ENCODE measurements around the gene ATP11A.
"Not testable (repeated sequence)": the region's sequence is repeated elsewhere in the genome, so short reads cannot be mapped to it uniquely, and the experiment has no call there.

Gene ATP11A

GRCh38 chr13:112844411-112844810 lies 154.6 kb downstream of the ATP11A start:
- DNase-seq: no peak

DNA sequence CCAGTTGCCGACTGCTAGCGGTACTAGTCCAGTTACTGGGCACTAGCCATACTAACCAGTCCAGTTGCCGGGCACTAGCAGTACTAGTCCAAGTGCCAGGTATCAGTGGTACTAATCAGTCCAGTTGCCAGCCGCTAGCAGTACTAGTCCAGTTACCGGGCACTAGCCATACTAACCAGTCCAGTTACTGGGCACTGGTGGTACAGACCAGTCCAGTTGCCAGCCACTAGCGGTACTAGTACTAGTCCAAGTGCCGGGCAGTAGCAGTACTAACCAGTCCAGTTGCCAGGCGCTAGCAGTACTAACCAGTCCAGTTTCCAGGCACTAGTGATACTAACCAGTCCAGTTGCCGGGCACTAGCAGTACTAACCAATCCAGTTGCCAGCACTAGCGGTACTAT lies 155.0 kb downstream of the ATP11A start:
- no peak for DNase-seq

GRCh38 chr13:112845511-112846144 lies 155.8 kb downstream of the ATP11A start:
- no peak for DNase-seq

GRCh38 chr13:112846411-112847115 lies 156.7 kb downstream of the ATP11A start:
- no peak for DNase-seq

DNA sequence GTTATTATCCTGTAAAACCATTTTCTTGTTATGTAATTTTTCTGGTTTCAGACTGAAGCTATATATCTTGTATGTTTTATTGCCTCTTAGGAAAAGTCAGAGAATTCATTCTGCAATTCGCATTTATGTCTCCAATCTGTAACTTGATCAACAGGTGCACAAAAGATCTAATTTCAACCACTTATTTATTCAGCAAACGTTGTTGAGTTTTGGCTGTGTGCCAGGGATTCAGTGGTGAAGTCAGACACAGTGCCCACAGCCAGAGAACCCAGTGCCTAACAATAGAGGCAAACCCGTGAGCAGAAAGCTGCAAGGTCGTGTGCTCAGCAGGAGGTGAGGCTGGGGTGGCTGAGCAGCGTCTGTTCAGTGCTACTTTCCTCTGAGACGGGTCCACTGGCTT lies 159.7 kb downstream of the ATP11A start:
- no peak for DNase-seq

DNA sequence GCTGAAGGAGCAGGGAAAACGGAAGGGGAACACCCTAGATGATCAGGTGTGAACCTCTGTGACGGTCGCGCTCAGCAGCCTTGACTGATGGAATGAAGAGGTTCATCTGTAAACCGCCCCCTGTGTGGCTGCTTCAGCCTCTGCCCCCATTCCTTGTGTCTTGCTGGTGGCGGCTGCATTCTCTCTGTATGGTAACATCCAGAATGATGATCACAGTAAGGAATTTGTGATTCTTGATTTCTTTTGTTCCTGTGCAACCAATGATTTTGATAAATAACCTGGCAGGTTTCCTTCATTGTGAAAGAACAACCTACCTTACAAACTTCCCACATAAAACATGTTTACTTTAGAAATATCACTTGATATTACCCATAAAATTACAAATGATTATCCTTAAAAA lies 160.4 kb downstream of the ATP11A start:
- DNase-seq: no peak

DNA sequence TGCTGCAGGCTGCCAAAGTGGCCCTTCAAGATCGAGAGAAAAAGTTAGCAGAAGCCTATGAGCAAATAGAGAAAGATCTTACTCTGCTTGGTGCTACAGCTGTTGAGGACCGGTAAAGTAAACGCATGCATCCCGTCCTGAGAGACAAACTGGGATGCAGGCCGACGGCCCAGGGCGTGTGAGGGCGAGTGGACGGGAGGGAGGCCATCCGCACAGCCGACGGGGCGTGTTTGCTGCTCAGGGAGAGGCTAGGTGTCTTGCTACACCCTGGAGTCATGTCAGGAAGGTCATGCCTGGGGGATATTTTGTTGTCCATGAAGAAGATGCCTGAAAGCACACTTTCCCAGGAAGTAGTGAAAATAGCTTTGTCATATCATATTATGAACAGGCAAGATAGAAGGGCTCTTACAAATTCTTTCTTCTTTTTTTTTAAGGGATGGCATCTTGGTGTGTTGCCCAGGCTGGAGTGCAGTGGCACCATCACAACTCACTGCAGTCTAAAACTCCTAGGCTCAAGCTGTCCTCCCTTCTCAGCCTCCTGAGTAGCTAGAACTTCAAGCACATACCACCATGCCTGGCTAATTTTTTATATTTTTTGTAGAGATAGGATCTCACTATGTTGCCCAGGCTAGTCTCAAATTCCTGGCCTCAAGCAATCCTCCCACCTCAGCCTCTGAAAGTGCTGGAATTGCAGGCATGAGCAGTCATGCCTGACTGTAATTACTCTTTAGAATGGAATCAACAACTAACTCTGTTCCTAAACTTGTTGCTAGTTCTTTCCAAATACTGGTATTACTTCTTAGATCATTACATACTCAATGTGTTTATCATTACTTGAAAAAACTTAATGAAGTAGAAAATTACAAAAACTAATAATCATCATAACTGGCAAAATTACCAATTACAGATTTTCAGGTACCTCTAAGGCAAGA lies 161.5 kb downstream of the ATP11A start:
- no peak for DNase-seq

DNA sequence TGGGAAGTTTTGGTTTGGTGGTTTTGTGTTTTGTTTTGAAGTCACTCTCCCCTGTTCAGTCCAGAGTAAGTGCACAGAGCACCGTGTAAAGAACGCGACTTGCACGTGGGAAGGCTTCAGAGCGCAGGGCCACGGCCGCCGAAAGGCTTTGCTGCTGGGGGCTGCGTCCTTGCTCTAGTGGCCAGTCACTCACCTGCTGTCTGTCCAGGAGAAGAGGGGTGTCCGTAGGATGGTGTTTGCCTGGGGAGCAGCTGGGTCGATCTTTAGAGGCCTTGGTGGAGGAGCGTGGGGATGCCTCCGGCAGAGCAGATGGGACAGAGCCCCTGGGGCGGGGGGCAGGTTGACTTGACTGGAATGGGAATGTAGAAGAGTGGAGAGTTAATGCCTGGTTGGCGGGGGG lies 162.6 kb downstream of the ATP11A start:
- DNase-seq: no peak

DNA sequence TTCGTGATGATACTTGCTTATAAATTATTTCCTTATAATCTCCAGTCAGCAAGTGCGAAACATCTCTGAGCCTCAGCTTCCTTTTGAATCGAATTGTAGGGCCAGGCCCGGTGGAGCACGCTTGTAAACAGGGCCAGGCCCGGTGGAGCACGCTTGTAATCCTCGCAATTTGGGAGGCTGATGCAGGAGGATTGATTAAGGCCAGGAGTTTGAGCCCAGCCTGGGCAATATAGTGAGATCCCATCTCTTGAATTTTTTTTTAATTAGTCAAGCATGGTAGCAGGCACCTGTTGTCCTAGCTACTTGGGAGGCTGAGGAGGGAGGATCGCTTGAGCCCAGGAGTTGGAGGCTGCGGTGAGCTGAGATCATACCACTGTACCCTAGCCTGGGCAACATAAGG lies 163.0 kb downstream of the ATP11A start:
- no peak for DNase-seq

DNA sequence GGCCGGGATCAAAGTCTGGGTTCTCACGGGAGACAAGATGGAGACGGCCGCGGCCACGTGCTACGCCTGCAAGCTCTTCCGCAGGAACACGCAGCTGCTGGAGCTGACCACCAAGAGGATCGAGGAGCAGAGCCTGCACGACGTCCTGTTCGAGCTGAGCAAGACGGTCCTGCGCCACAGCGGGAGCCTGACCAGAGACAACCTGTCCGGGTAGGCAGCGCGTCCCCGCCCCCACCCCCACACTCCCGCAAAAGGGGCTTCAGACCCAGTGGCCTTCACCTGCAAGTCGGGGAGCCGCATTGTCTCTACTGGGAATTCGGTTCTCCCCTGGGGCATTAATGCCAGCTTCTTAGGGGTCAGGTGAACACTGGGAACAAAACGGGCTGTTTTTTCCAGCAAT lies 164.5 kb downstream of the ATP11A start:
- DNase-seq: no peak

DNA sequence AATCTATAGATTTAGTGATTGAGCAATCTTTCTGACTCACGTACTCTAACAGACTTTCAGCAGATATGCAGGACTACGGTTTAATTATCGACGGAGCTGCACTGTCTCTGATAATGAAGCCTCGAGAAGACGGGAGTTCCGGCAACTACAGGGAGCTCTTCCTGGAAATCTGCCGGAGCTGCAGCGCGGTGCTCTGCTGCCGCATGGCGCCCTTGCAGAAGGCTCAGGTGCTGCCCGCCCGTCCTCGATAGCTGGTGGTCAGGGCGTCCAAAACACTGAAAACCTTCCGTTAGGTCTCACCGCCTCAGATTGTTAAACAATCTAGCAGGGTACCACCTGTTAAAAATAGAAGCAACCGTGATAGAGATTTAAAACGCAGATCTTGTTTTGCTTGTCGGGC lies 166.0 kb downstream of the ATP11A start:
- DNase-seq: no peak

DNA sequence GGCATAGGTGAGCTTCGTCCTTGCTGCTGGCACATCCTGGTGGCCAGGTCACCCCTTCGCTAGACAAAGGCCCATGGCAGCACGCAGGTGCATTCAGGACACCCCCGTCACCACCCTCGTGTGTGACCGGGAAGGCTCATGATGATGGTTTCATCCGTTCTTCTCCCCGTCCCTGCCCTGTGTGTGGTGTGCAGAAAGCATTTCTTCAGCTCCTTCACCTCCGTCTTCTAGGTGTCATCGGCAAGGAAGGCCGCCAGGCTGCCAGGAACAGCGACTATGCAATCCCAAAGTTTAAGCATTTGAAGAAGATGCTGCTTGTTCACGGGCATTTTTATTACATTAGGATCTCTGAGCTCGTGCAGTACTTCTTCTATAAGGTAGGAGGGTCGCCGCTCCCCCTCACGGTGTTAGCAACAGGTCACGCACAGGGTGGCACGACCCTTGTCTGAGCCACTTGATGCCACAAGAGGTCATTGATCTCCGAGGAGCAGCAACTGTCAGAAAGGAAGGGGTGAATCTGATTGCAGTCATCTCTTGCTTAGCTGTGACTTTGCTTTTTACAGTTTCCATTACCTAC lies 168.2 kb downstream of the ATP11A start:
- no peak for DNase-seq

DNA sequence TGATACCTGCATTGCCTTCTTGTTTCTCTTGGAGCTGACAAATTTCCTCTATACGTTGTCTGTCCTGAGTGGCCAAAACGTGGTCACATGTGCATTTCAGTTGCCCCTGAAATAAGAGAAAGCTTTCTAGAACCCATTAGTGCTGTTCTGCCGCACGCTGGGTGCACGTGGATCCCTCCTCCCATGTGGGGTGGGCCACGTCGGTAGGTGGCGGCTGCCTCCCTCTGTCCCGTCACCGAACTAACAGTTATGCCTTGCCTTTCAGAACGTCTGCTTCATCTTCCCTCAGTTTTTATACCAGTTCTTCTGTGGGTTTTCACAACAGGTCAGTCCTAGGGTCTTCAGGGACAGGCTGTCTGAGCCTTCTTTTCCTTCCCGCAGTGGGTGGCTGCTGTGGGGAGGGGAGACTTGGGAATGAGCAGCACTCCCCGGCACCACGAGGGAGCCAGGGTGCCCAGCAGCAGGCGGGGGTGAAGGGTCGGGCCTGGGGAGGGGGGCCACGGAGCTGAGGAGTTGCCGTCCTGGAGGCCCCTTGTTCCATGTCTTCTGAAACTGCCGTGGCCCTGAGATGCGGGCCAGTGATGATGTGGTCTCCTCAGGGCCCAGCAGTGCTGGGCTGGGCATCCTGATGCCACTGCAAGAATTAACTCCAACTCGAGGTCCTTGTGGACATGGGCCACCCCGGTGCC lies 169.4 kb downstream of the ATP11A start:
- DNase-seq: no peak

DNA sequence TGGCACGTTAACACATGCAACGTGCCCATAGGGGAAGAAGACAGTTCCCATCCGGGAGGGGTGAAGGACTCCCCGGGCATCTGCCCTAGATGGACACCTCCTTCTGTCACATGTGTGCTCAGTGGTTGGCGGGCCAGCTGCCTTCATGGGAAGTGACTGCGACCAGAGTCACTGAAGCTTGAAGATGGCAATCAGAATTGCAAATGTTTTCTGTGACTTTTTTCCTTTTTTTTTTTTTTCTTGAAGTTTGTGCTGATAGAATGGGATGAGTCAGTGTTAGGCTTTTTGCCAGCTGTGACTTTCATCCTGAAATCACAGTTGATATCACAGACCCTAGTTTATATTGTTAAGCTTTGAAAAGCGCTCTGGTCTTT lies 170.0 kb downstream of the ATP11A start:
- DNase-seq: no peak

DNA sequence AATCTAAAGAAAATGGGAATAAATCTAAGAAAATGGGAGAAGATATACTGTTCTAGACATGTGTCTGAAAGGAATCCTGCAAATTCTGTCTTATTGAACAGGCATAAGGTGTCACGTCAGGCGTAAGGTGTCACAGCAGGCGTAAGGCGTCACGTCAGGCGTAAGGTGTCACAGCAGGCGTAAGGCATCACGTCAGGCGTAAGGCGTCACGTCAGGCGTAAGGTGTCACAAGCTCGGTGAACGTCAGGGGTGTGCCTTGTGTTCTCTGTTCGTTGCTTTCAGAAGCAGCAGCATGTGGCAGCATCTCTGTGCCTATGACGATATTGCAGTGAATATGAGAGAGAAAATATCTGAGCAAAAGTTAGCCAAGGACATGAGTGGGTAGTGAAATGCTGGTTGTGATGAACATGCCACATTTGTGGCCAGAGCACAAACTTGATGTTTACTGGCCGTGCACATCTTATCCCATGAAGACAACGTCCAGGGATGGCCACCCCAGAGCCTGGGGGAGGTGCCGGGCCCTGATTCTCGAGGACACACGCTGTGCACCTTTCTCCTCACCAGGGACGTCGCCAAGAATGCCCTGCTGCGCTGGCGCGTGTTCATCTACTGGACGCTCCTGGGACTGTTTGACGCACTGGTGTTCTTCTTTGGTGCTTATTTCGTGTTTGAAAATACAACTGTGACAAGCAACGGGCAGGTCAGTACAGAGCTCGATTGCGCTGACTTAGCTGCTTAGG lies 172.2 kb downstream of the ATP11A start:
- DNase-seq: no peak

DNA sequence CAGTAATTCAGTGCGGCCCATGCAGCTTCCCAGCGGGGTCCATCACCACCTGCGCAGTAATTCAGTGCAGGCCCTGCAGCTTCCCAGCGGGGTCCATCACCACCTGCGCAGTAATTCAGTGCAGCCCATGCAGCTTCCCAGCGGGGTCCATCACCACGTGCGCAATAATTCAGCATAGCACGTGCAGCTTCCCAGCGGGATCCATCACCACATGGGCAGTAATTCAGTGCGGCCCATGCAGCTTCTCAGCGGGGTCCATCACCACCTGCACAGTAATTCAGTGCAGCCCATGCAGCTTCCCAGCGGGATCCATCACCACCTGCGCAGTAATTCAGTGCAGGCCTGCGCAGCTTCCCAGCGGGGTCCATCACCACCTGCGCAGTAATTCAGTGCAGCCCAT lies 173.5 kb downstream of the ATP11A start:
- not testable (repeated sequence) for DNase-seq

GRCh38 chr13:112865478-112865877 lies 175.6 kb downstream of the ATP11A start:
- DNase-seq: not testable (repeated sequence)

DNA sequence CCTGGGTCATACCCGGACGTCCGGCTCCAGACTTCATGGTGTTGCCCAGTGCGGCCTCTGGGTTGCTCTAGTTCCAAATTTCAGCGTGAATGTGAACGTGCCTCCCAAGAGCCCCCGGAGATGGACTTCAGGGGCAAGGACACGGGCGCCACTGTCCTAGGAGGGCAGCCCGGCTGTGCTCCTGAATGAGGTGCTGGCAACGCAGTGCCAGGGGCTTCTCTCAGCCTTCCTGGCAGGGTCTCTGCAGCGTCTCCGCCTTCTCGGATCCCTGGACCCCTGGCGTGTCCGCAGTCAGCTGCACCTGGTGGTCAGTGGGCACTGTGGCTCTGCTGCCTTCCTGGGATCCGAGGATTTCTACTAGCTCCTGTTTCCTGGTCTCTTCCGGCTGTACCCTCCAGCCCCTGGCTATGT lies 177.5 kb downstream of the ATP11A start:
- no peak for DNase-seq

DNA sequence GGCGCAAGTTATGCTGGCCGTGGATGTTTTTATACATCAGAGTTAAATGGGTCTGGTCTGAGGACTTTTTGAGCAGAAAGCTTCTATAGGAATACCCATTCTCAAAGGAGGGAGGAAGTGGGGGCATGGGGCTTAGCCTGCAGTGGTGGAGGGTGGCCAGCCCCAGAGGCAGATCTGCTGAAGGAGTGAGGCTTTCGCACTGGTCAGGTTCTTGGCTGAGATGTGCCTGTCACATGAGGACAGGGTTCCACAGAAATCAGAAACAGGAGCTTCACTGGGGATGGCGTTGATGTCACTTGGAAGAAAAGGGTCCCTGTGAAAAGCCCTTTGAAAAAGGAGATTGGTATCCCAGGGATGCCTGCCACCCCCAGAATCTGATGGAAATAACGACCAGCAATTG lies 178.5 kb downstream of the ATP11A start:
- DNase-seq: no peak

DNA sequence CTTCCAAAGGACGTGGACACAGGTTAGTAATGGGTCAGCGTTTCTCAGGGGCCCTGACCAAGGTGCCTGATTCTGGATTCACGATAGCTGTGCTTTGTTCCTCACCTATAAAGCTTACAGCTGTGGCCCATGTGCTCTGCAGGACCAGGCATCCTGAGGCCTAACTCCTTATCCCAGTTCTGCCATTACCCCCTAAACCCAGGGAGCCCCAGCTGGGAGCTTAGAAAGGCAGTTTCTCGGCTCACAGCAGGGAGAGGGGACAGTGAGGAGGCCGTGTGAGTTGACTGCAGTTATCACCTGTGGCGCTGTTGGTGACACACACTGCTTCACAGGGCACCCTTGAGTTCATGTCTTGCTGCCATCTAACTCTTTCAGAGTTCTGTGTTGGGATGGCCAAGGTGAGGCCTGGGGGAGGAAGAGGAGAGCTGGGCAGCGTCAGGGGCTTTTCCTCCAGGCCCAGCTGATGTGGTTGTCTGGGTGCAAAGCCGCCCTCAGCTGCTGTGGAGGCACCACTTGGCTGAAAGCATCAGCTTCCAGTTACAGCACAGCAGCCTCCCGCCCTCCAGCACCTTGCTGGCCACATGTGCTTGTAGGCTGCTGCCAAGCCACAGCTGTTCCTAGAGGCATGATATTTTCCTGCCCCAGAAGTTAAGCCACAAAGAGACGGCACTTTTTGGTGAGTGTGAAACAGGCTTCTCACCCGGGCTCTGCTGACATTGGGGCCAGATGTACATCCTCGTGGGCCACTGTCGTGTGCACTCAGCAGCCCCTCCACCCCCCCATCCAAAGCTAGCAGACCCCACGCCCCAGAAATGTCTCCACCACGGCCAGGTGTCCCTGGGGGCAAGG lies 179.6 kb downstream of the ATP11A start:
- DNase-seq: no peak

DNA sequence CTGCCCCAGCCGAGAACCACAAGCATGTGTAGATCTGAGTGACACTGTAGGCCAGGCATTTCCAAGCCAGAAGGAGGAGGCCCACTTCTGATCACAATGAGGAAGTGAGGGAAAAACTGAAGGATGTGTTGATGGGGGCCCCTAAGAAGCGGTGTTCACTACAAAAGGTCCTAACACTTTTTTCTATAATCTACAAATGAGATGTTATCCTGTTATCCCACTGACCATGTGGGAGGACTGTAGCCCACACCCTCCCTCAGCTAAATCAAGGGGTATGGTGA lies 180.2 kb downstream of the ATP11A start:
- DNase-seq: no peak

Data from NCI-H1694 (cell line).